HepG2 (cell line): ENCODE data around the gene NAT14. TPM values are rescaled to one million over a fixed set of nuclear protein-coding genes. Genes with fewer than 3 reads are reported as not detected.

Experiments
- ATF6 ChIP-seq: sonication (generic); formaldehyde crosslinking; conservative IDR thresholded peaks from 2 replicates; pipeline ENCODE4 v1.4.0; 2020; ENCODE audit warnings: missing genetic modification reagents
- HOMEZ ChIP-seq: IDR thresholded peaks from 2 replicates; pipeline ENCODE4 v1.6.1; 2016; ENCODE audit warnings: low read depth
- POLR2A ChIP-seq, 2 experiments: IDR thresholded peaks; 2 replicates each; pipeline ENCODE4 v1.6.1; 2011; ENCODE audit warnings: low read depth in 2 of 2, low read length in 2 of 2, mild to moderate bottlenecking in 1 of 2, moderate library complexity in 1 of 2; ENCODE audit not compliant: insufficient read depth in 1 of 2
- RBM39 ChIP-seq: fragments of 200-400 bp; formaldehyde crosslinking; IDR thresholded peaks from one replicate; pipeline ENCODE4 v1.6.1; 2018; ENCODE audit warnings: antibody characterized with exemption, mild to moderate bottlenecking, low read depth, low read length; ENCODE audit not compliant: poor library complexity, severe bottlenecking
- RFX1 ChIP-seq: fragments of 450-650 bp; IDR thresholded peaks from 2 replicates; pipeline ENCODE4 v1.6.1; 2017
- SIN3B ChIP-seq: fragments of 150-350 bp; IDR thresholded peaks from 2 replicates; pipeline ENCODE4 v1.6.1; 2014; ENCODE audit warnings: low read length
- TAF1 ChIP-seq: sonication (generic); formaldehyde crosslinking; IDR thresholded peaks from 2 replicates; pipeline ENCODE4 v1.4.0; 2020; ENCODE audit warnings: missing genetic modification reagents
- TBX2 ChIP-seq: sonication (generic); formaldehyde crosslinking; IDR thresholded peaks from 2 replicates; pipeline ENCODE4 v1.5.0; 2020; ENCODE audit warnings: missing genetic modification reagents, mild to moderate bottlenecking, borderline replicate concordance
- TFAP4 ChIP-seq: sonication (generic); IDR thresholded peaks from 2 replicates; pipeline ENCODE4 v1.6.1; 2016; ENCODE audit warnings: low read depth, borderline replicate concordance
- TFE3 ChIP-seq: IDR thresholded peaks from 2 replicates; pipeline ENCODE4 v1.6.1; 2016
- YEATS4 ChIP-seq: sonication (generic); formaldehyde crosslinking; IDR thresholded peaks from 2 replicates; pipeline ENCODE4 v1.4.0; 2020; ENCODE audit warnings: missing genetic modification reagents, borderline replicate concordance
- ZBTB3 ChIP-seq: sonication (generic); formaldehyde crosslinking; IDR thresholded peaks from 2 replicates; pipeline ENCODE4 v1.4.0; 2020; ENCODE audit warnings: low read depth, mild to moderate bottlenecking, moderate library complexity, missing genetic modification reagents, borderline replicate concordance
- ZBTB4 ChIP-seq: sonication (generic); formaldehyde crosslinking; IDR thresholded peaks from 2 replicates; pipeline ENCODE4 v1.4.0; 2020; ENCODE audit warnings: missing genetic modification reagents, mild to moderate bottlenecking, borderline replicate concordance
- ZNF20 ChIP-seq: sonication (generic); formaldehyde crosslinking; IDR thresholded peaks from 2 replicates; pipeline ENCODE4 v1.4.0; 2020; ENCODE audit warnings: mild to moderate bottlenecking, moderate library complexity, missing genetic modification reagents
- ZNF3 ChIP-seq: IDR thresholded peaks from 2 replicates; pipeline ENCODE4 v1.7.0; 2017; ENCODE audit warnings: inconsistent platforms
- ZNF629 ChIP-seq: sonication (generic); formaldehyde crosslinking; conservative IDR thresholded peaks from 2 replicates; pipeline ENCODE4 v1.5.0; 2020; ENCODE audit warnings: missing genetic modification reagents
- ZNF644 ChIP-seq: IDR thresholded peaks from 2 replicates; pipeline ENCODE4 v1.6.1; 2016; ENCODE audit warnings: low read depth
- polyA plus RNA-seq, 8 experiments: library from polyadenylated mRNA; depleted of rRNA in 3 of 8; stranded (reverse) in 7 of 8; unstranded in 1 of 8; fragments of >200 nt; fragmentation: Illumina TruSeq in 4 of 8; extraction: Trizol in 4 of 8; gene quantifications; 2 replicates each; pipeline versions ENCODE4 v1.2.1 to v1.2.3, GENCODE V29; 2011 to 2016; ENCODE audit warnings: low read depth in 4 of 8, missing spikeins in 1 of 8, mixed read lengths in 1 of 8; ENCODE audit not compliant: insufficient read depth in 1 of 8
- total RNA-seq, 5 experiments: library from RNA; depleted of rRNA; stranded (reverse); fragments of >200 nt; fragmentation: Illumina TruSeq; extraction: Trizol; gene quantifications; 2 replicates each; pipeline ENCODE4 v1.2.3, GENCODE V29; 2016; ENCODE audit warnings: low read depth in 1 of 5

NAT14 gene
- total and polyA plus RNA-seq, 2 of the 13 experiments (the other 11 are each of a cell fraction or from before 2014, with no cell fraction given) = 20.7 to 22.3 TPM

GRCh38 chr19:55503502-55504251 lies 18.7 kb downstream of the NAT14 start (continued):
- TF ChIP-seq ZNF20 (CRISPR knock-in tag) (no peak), HOMEZ (CRISPR knock-in tag) (no peak), RFX1 (no peak), POLR2A (IDR thresholded peaks at IDR 0.05; ENCODE audit: insufficient read depth in 1 of 2, low read depth in 2 of 2, low read length in 2 of 2) (no peak), ZNF629 (CRISPR knock-in tag) (no peak; the same call in 1 of the 2 replicates), ATF6 (CRISPR knock-in tag) (no peak), SIN3B (no peak), RBM39 (no peak), YEATS4 (CRISPR knock-in tag) (no peak), ZNF644 (CRISPR knock-in tag) (no peak), ZBTB3 (CRISPR knock-in tag) (no peak), TAF1 (CRISPR knock-in tag) (no peak), TBX2 (CRISPR knock-in tag) (peak; percentile 52; the same call in 1 of the 2 replicates), ZBTB4 (CRISPR knock-in tag) (peak; percentile 67; the same call in 1 of the 2 replicates), TFE3 (CRISPR knock-in tag) (peak; percentile 42; the same call in 1 of the 2 replicates), TFAP4 (no peak), ZNF3 (CRISPR knock-in tag) (no peak)
